HG03066 (cell line): ENCODE data around the gene RNF167.

Source experiments
- ATAC-seq: cut with Tn5 transposase; IDR thresholded peaks from one replicate; pipeline ENCODE4 v1.9.1; 2021; ENCODE audit warnings: low read depth; ENCODE audit not compliant: unreplicated experiment

The RNF167 gene

GRCh38 chr17:4972752-4973151 lies 32.7 kb downstream of the RNF167 start:
- ATAC-seq, result no peak

GRCh38 chr17:4973256-4974114 lies 33.4 kb downstream of the RNF167 start:
- no peak for ATAC-seq

- ATAC-seq, result no peak
These were observed 34.1 kb downstream of the RNF167 start for GRCh38 chr17:4974115-4974670.

- no peak for ATAC-seq
These were observed 38.7 kb downstream of the RNF167 start for GRCh38 chr17:4978726-4979125.

GRCh38 chr17:4980644-4981216 lies 40.7 kb downstream of the RNF167 start:
- ATAC-seq, result no peak

- no peak for ATAC-seq
These were observed 42.2 kb downstream of the RNF167 start for GRCh38 chr17:4982305-4982704.

GRCh38 chr17:4986403-4986802 lies 46.3 kb downstream of the RNF167 start:
- no peak for ATAC-seq

- peak; percentile 80 for ATAC-seq
These were observed 47.1 kb downstream of the RNF167 start, which contains the start of gene CAMTA2 for GRCh38 chr17:4986951-4987766. Gene CAMTA2 (minus strand): TSS chr17:4987675. CDS start chr17:4986222, 1,453 bp downstream.

- peak; percentile 32 for ATAC-seq
These were observed 47.9 kb downstream of the RNF167 start for GRCh38 chr17:4987767-4988567.

GRCh38 chr17:4994081-4994595 lies 54.1 kb downstream of the RNF167 start:
- ATAC-seq, result no peak
